Left lung (tissue), 10 donors: ENCODE data around the gene CILP2. TPM values are rescaled to one million over a fixed set of nuclear protein-coding genes. Genes with fewer than 3 reads are reported as not detected.

ENCODE experiments used
- ATAC-seq: fragments of 200-7000 bp; cut with Tn5 transposase; one replicate; pipeline ENCODE4 v1.9.1; 2020; ENCODE audit warnings: moderate library complexity
- DNase-seq, 4 donors: peaks; one replicate each; pipeline ENCODE4 v3.0.0-alpha.2; 2013 to 2020
- H3K27ac ChIP-seq, 2 donors: fragments of 200-600 bp; sonication (generic) in 1 of 2; one replicate each; pipeline versions ENCODE4 v1.5.0 to v1.8.0; 2020 to 2021
- H3K27me3 ChIP-seq, 2 donors: fragments of 200-600 bp; sonication (generic) in 1 of 2; one replicate each; pipeline versions ENCODE4 v1.5.0 to v1.8.0; 2020 to 2021
- H3K36me3 ChIP-seq, 2 donors: fragments of 200-600 bp; sonication (generic) in 1 of 2; one replicate each; pipeline versions ENCODE4 v1.5.0 to v1.8.0; 2020 to 2021
- H3K4me1 ChIP-seq, 2 donors: fragments of 200-600 bp; one replicate each; pipeline ENCODE4 v1.8.0; 2021
- H3K4me3 ChIP-seq, 2 donors: fragments of 200-600 bp; sonication (generic) in 1 of 2; one replicate each; pipeline versions ENCODE4 v1.5.0 to v1.8.0; 2020 to 2021; ENCODE audit warnings: mild to moderate bottlenecking in 1 of 2
- H3K9me3 ChIP-seq, 2 donors: fragments of 200-600 bp; sonication (generic) in 1 of 2; one replicate each; pipeline versions ENCODE4 v1.5.0 to v1.8.0; 2020 to 2021
- CTCF ChIP-seq, 2 donors: fragments of 200-600 bp; sonication (generic) in 1 of 2; IDR thresholded peaks; one replicate each; pipeline versions ENCODE4 v1.5.0 to v1.8.0; 2021; ENCODE audit warnings: antibody characterized with exemption in 2 of 2
- intact Hi-C, 2 donors: fragments of 100-400 bp; cut with DNase I; formaldehyde crosslinking; loops; one replicate each; pipeline versions ENCODE4 v1.11.2 to v1.14.2; 2022
- polyA plus RNA-seq, 6 donors: library from polyadenylated mRNA; unstranded; fragments of 120-200 nt; gene quantifications; one replicate each; pipeline ENCODE4 v1.2.1, GENCODE V29; 2013; ENCODE audit not compliant: insufficient read length in 6 of 6
- total RNA-seq, 2 donors: library from RNA; stranded (reverse); fragmentation: NEBNext Ultra II Directional; extraction: Animal tissue kit (Norgen Biotek cat#: 25700); gene quantifications; one replicate each; pipeline ENCODE4 v1.2.1, GENCODE V29; 2021
- donor health status: DM: no; HTN: yes; CAD: no.
- donor health status: DM: no; HTN: no; CAD: no.

Gene CILP2
- total and polyA plus RNA-seq, 8 donors: 0.14 to 17.8 (median 0.25) TPM

- TF ChIP-seq CTCF (IDR thresholded peaks at IDR 0.05): no peak
- intact Hi-C loops: no loop called here
Measured at GRCh38 chr19:19575411-19575810, 37.3 kb downstream of the CILP2 start.

GRCh38 chr19:19578252-19578651, 40.2 kb downstream of the CILP2 start:
- no peaks in the 10 kb centered on the region for H3K4me1 ChIP-seq
- H3K9me3 ChIP-seq: no peaks in the 10 kb centered on the region

More at GRCh38 chr19:19575411-19575810, 37.3 kb downstream of the CILP2 start:
- DNase-seq: no peak
- Histone ChIP-seq H3K27ac (no peak overlapping the region), H3K27me3 (no peaks in the 10 kb centered on the region), H3K9me3 (no peaks in the 10 kb centered on the region), H3K4me1 (no peaks in the 10 kb centered on the region), H3K4me3 (no peak overlapping the region), H3K36me3 (peaks cover 0 to 1% of the 10 kb centered on the region in 2 donors)
- no peak for ATAC-seq

GRCh38 chr19:19579533-19580361, 41.7 kb downstream of the CILP2 start:
- H3K27ac ChIP-seq: no peak overlapping the region
- intact Hi-C loops: no loop called here
- no peaks in the 10 kb centered on the region for H3K27me3 ChIP-seq
- no peaks in the 10 kb centered on the region for H3K4me1 ChIP-seq
- H3K36me3 ChIP-seq: no peaks in the 10 kb centered on the region
- H3K9me3 ChIP-seq: no peaks in the 10 kb centered on the region
- no peak for TF ChIP-seq CTCF (IDR thresholded peaks at IDR 0.05)
- ATAC-seq (no peak), DNase-seq (peak in 1 of 4 donors; percentile 73)
- H3K4me3 ChIP-seq: no peak overlapping the region

More at GRCh38 chr19:19578252-19578651, 40.2 kb downstream of the CILP2 start:
- TF ChIP-seq CTCF (IDR thresholded peaks at IDR 0.05): no peak
- no peak for ATAC-seq
- no peaks in the 10 kb centered on the region for H3K36me3 ChIP-seq
- H3K4me3 ChIP-seq: no peak overlapping the region
- no peak for DNase-seq
- H3K27me3 ChIP-seq: no peaks in the 10 kb centered on the region
- no peak overlapping the region for H3K27ac ChIP-seq
- intact Hi-C loops: no loop called here

GRCh38 chr19:19580418-19580817, 42.4 kb downstream of the CILP2 start:
- Histone ChIP-seq H3K9me3 (no peaks in the 10 kb centered on the region), H3K4me1 (no peaks in the 10 kb centered on the region), H3K36me3 (no peaks in the 10 kb centered on the region), H3K4me3 (no peak overlapping the region), H3K27me3 (no peaks in the 10 kb centered on the region), H3K27ac (no peak overlapping the region)
- no peak for DNase-seq
- intact Hi-C loops: no loop called here
- no peak for TF ChIP-seq CTCF (IDR thresholded peaks at IDR 0.05)
- ATAC-seq: no peak

- TF ChIP-seq CTCF (IDR thresholded peaks at IDR 0.05): no peak
- H3K36me3 ChIP-seq: no peaks in the 10 kb centered on the region
- H3K27me3 ChIP-seq: no peaks in the 10 kb centered on the region
- no peak for ATAC-seq
- intact Hi-C loops: no loop called here
- DNase-seq: peak in 1 of 4 donors; percentile 53
- H3K9me3 ChIP-seq: no peaks in the 10 kb centered on the region
- no peaks in the 10 kb centered on the region for H3K4me1 ChIP-seq
- no peak overlapping the region for H3K27ac ChIP-seq
- H3K4me3 ChIP-seq: no peak overlapping the region
Measured at GRCh38 chr19:19581391-19581790, 43.3 kb downstream of the CILP2 start.
